HEK293T (cell line): Measurements from ENCODE around the gene RETREG2.

Experiments used
- ARNT ChIP-seq: fragments of 450-650 bp; IDR thresholded peaks from 2 replicates; pipeline ENCODE4 v1.6.1; 2017; ENCODE audit warnings: mild to moderate bottlenecking
- BHLHE40 ChIP-seq: fragments of 450-650 bp; IDR thresholded peaks from 2 replicates; pipeline ENCODE4 v1.6.1; 2016; ENCODE audit warnings: mild to moderate bottlenecking, moderate library complexity, borderline replicate concordance
- ELF4 ChIP-seq: fragments of 450-650 bp; IDR thresholded peaks from 2 replicates; pipeline ENCODE4 v1.6.1; 2017; ENCODE audit warnings: antibody characterized with exemption
- FOXA1 ChIP-seq: fragments of 450-650 bp; IDR thresholded peaks from 2 replicates; pipeline ENCODE4 v1.6.1; 2016; ENCODE audit warnings: mild to moderate bottlenecking
- FOXK2 ChIP-seq: fragments of 450-650 bp; IDR thresholded peaks from 2 replicates; pipeline ENCODE4 v1.6.1; 2016; ENCODE audit warnings: mild to moderate bottlenecking
- FOXM1 ChIP-seq: fragments of 450-650 bp; IDR thresholded peaks from 2 replicates; pipeline ENCODE4 v1.6.1; 2017; ENCODE audit warnings: mild to moderate bottlenecking, borderline replicate concordance
- HDGF ChIP-seq: fragments of 450-650 bp; IDR thresholded peaks from 2 replicates; pipeline ENCODE4 v1.6.1; 2017; ENCODE audit warnings: antibody characterized with exemption, borderline replicate concordance
- L3MBTL2 ChIP-seq: fragments of 450-650 bp; conservative IDR thresholded peaks from 2 replicates; pipeline ENCODE4 v1.6.1; 2016; ENCODE audit warnings: mild to moderate bottlenecking
- PKNOX1 ChIP-seq: fragments of 450-650 bp; IDR thresholded peaks from 2 replicates; pipeline ENCODE4 v1.6.1; 2016
- SP1 ChIP-seq: fragments of 450-650 bp; IDR thresholded peaks from 2 replicates; pipeline ENCODE4 v1.6.1; 2017
- SUZ12 ChIP-seq: fragments of 450-650 bp; IDR thresholded peaks from 2 replicates; pipeline ENCODE4 v1.6.1; 2016; ENCODE audit warnings: mild to moderate bottlenecking
- TARDBP ChIP-seq: fragments of 450-650 bp; IDR thresholded peaks from 2 replicates; pipeline ENCODE4 v1.6.1; 2016
- ZNF384 ChIP-seq: fragments of 450-650 bp; IDR thresholded peaks from 2 replicates; pipeline ENCODE4 v1.6.1; 2016

- TF ChIP-seq SUZ12 (no peak), BHLHE40 (no peak), FOXA1 (no peak), TARDBP (no peak), HDGF (no peak), SP1 (no peak), PKNOX1 (no peak), ARNT (no peak), ELF4 (no peak), FOXM1 (no peak), FOXK2 (no peak), L3MBTL2 (no peak), ZNF384 (no peak)
These were observed 26.5 kb downstream of the RETREG2 start for GRCh38 chr2:219204425-219205164.
